ENCODE results near the gene VAV3. TPM values are rescaled to one million over a fixed set of nuclear protein-coding genes. Genes with fewer than 3 reads are reported as not detected.
"Not testable (repeated sequence)": the region's sequence is repeated elsewhere in the genome, so short reads cannot be mapped to it uniquely, and the experiment has no call there.

Gene VAV3
- total RNA-seq, 1 experiment from 2014 or later: 96.6 TPM

DNA sequence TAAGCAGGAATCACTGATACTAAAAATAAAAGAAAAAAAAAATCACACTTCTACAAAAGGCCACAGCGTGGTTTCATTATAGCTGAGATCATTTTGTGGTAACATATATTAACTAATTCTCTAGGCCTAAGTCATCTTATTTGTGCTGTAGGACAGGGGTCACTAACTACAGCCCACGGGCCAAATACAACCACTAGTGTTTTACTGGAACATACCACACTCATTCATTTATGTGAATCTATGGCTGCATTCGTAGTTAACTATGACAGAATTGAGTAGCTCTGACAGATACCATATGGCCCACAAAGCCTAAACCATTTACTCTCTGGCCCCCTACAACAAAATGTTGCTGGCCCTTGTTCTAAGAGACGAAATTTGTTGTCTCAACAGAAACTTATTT, 224.4 kb downstream of the VAV3 start:
- no peak for DNase-seq (ENCODE audit: low read depth)

DNA sequence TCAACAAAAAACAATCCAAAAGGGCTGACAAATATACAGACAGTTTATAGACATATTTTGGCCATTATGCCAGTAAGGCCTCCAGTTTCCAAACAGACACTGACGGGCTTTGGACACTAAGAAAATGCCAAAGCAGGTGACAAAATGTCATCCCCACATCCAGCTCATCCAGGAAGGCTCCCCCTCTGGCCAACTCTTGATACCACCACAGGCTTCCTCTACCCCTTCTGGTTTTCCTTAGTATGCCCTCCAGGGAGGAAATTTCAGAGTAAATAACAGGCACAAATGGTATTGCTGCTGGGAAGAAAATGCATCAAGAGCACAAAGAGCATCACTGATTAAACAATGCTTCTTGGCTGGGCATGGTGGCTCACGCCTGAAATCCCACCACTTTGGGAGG, 225.3 kb downstream of the VAV3 start:
- peak; percentile 50 for DNase-seq (ENCODE audit: low read depth)

DNA sequence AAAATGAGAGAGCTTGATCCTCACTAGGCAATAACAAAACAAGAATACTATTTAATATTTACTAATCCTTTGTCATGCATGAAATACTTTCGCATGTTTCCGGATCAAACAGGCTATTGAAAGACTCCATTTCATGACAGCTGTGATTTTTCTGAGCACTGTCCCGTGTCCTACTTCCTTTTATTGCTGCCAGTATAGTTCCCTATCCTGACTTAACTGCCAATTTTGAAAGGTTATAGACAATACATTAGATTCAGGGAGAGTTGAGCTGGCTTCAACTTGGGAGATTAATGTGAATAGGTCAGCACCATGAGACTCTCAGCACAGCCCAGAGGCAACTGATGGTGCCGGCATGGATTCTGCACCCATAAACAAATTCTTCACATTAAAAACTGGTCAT, 225.8 kb downstream of the VAV3 start:
- peak; percentile 42 for DNase-seq (ENCODE audit: low read depth)

- peak; percentile 89 for DNase-seq (ENCODE audit: low read depth)
These were observed 231.6 kb downstream of the VAV3 start for GRCh38 chr1:107733401-107733800.

GRCh38 chr1:107727866-107728265, 237.1 kb downstream of the VAV3 start:
- DNase-seq (ENCODE audit: low read depth): no peak

- no peak for DNase-seq (ENCODE audit: low read depth)
These were observed 238.1 kb downstream of the VAV3 start for GRCh38 chr1:107726860-107727259.

DNA sequence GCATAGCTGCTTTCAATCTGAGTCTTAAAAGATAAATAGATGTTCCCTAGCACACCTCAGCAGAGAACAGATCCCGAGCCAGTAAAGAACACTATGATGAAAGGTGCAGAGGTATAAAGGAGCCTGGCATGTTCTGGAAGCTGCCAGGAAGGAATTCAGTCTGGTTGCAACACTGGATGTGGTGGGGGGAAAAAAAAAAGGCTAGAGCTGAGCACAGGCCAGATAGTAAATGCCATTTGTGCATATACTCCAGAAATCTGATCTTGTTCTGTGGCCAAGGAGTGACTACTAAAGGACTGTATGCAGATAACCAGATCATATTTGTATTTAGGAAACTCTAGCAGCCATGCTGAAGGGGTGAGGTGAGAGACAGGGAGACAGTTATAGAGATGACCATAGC, 240.3 kb downstream of the VAV3 start:
- peak; percentile 62 for DNase-seq (ENCODE audit: low read depth)

- DNase-seq (ENCODE audit: low read depth): not testable (repeated sequence)
These were observed 244.8 kb downstream of the VAV3 start for GRCh38 chr1:107720210-107720609.

DNA sequence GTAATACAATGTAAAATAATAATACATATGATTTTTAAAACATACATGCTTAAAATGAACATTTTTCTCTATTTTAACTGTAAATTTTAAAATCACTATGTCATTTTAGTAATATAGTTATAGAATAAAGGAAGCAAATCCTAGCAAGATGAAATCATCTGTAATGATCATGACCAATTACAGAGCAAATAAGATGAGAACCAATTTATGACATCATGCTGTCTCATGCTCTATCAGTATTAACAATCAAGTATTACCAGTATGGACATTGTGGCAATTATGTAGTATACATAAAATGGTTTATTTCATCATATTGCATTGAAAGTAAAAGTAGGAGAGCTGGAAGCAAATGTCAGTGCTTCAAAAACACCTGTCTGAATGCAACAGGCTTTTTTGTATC, 255.0 kb downstream of the VAV3 start:
- DNase-seq (ENCODE audit: low read depth): no peak

GRCh38 chr1:107707111-107707510, 257.9 kb downstream of the VAV3 start:
- no peak for DNase-seq (ENCODE audit: low read depth)

GRCh38 chr1:107706182-107706581, 258.8 kb downstream of the VAV3 start:
- no peak for DNase-seq (ENCODE audit: low read depth)

DNA sequence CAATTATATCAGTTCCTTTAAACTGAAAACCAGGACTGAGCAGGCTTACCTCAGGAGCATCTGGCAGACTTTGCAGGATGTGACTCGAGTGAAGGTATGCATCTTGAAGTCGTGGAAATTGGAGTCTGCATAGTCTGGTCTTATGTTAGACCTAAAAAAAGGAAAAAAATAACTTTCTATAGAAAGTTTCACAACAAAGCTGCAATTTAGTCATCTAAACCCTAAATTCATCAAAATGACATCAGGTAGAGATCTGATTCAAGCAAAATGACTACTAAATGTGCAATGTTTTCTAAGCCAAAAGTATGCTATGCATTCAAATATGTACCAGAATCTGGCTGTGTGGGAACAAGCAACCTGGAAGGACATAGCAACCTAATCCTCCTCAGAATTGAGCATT, 260.1 kb downstream of the VAV3 start:
- DNase-seq (ENCODE audit: low read depth): peak; percentile 56

DNA sequence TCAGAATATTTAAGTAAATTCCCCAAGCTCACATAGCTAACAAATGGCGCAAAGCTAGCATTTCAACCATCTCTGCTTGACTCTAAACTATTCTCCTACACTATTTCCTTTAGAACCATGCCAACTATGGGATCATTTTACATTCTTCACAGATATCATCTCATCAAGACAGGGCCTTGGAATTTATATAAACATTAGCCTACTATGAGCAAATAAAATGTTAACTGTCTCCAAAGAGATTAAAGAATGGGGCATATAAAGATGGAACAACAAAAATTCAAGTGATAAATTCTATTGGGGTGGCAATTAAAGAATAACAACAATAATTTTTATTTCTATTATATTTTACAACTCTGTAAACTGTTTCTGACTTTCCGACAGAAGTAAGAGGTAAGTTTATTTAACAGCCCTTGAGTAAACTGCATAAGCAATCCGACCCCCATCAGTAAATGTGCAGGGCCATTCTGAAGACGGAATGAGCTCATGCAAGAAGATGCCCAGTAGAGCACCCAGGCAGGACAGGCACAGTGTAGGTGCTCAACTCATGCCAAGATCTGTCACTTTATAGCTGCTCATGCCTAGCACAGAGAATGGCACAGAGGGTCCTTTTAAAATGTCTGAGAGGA, 261.9 kb downstream of the VAV3 start:
- DNase-seq (ENCODE audit: low read depth): peak; percentile 92

GRCh38 chr1:107700651-107701050, 264.3 kb downstream of the VAV3 start:
- peak; percentile 65 for DNase-seq (ENCODE audit: low read depth)

DNA sequence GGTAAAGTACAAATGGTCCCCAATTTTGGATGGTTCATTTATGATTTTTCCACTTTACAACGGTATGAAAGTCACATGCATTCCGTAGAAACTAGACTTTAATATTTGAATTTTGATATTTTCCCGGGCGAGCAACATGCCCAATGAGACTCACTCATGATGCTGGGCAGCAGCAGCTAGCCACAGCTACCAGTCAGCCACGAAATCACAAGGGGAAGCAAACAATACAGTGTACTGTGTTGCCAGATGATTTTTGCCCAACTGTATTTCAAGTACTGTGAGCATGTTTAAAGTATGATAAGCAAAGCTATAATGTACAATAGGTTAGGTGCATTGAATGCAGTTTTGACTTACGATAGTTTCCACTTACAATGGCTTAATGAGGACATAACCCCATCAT, 266.8 kb downstream of the VAV3 start:
- no peak for DNase-seq (ENCODE audit: low read depth)

DNA sequence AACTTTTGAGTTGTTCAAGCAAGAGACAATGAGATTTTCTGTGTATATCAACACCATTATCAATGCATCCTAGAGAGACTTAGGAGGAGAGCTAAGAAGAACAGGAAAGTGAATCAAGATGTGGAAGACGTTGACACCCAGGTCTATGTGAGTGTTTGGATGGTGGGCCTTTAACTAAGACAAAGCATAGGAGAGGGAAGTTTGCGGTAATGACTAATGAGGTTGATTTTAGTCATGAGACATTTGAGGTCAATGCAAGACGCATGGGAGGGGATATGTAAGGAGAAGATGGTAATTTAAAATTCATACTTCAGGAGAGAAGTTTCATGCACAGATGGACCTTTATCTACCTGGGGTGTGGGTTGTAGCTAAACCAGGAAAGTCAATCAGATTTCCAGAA, 269.6 kb downstream of the VAV3 start:
- peak; percentile 75 for DNase-seq (ENCODE audit: low read depth)

DNA sequence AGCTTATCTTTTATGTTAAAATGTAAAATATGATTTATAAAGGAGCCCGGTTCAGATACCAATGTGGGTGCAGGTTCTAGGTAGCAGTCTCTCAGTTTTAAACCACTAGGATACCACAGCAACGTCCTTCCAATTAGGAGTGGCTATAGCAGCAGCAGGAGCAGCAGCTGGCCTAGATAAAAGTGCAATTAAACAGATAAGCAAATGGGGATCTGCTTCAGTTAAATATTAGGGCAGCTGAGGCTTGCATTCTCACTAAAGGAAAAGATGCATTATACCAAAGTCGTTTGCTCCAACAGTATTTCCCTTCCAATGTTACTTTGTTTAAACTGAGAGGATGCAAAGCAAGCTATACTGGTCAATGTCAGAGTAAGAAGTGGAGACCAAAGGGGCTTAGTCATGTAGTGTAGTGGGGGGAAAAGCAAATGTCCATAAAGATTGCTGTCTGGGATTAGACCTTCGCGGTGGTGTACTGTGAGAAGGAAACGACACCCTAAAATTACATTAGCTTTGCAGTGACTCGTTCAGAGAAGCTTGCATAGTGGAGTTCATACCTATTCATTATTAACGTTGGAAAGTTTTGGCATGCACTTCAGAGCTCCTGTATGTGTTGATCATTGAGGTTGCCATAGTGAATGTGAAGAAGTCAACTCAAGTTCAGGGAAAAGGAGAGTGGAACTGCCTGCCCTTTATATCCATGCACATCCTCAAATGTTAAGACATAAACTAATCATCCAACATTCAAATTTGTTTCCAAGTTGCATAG, 272.2 kb downstream of the VAV3 start:
- peak; percentile 68 for DNase-seq (ENCODE audit: low read depth)

GRCh38 chr1:107691540-107691939, 273.4 kb downstream of the VAV3 start:
- peak; percentile 95 for DNase-seq (ENCODE audit: low read depth)

- DNase-seq (ENCODE audit: low read depth): no peak
These were observed 274.5 kb downstream of the VAV3 start for GRCh38 chr1:107690491-107690890.

GRCh38 chr1:107689733-107690132, 275.2 kb downstream of the VAV3 start:
- peak; percentile 61 for DNase-seq (ENCODE audit: low read depth)

GRCh38 chr1:107689159-107689558, 275.8 kb downstream of the VAV3 start:
- peak; percentile 97 for DNase-seq (ENCODE audit: low read depth)

- DNase-seq (ENCODE audit: low read depth): peak; percentile 97
These were observed 276.9 kb downstream of the VAV3 start for GRCh38 chr1:107687849-107688753.
